ENCODE measurements around the gene BRAF.

BRAF gene

DNA sequence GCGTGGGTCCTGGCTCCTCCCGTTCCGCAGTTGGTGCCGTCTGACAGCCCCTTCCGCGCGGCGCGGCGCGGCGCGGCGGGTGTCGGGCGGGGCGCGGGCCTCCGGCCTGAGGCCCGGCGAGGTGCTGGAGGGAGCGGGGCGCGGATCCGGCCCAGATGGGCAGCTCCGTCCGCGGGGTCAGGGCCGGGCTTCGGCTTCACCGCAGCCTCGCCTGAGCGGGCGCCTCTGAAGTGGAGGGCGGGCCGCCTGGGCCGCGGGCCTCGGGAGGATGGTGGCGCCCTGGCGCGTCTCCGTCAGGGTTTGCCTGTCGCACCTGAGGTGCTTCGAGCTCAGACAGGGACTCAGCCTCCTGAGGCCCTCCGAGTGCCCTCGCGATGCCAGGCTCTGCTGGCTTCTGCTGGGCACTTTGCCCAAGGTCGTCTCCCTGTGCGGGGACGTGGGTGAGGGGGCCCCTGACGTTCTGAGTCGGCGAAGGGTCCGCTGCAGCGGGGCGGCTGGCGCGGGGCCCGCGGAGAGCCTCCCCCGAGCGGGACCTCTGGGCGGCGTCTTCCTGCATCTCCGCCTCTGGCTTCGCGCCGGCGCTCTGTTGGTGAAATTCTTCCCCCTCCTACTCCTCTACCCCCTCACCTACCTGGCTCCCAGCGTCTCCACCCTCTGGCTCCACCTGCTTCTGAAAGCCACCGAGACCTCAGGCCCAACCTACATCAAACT lies 251.5 kb downstream of the BRAF start (continued):
- TF ChIP-seq, protein P1, sequence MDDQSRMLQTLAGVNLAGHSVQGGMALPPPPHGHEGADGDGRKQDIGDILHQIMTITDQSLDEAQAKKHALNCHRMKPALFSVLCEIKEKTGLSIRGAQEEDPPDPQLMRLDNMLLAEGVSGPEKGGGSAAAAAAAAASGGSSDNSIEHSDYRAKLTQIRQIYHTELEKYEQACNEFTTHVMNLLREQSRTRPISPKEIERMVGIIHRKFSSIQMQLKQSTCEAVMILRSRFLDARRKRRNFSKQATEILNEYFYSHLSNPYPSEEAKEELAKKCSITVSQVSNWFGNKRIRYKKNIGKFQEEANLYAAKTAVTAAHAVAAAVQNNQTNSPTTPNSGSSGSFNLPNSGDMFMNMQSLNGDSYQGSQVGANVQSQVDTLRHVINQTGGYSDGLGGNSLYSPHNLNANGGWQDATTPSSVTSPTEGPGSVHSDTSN (CRISPR knock-in tag; IDR thresholded peaks at IDR 0.05), result no peak
- TF ChIP-seq, protein P2, sequence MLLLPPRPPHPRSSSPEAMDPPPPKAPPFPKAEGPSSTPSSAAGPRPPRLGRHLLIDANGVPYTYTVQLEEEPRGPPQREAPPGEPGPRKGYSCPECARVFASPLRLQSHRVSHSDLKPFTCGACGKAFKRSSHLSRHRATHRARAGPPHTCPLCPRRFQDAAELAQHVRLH (tag by site-specific recombination; IDR thresholded peaks at IDR 0.05), result peak; percentile 72
- TF ChIP-seq TCF7L2 (IDR thresholded peaks at IDR 0.05; ENCODE audit: borderline replicate concordance, low read depth, low read length), result no peak
- TF ChIP-seq ZNF133 (tag by site-specific recombination; IDR thresholded peaks at IDR 0.05), result no peak
- TF ChIP-seq, protein P3, sequence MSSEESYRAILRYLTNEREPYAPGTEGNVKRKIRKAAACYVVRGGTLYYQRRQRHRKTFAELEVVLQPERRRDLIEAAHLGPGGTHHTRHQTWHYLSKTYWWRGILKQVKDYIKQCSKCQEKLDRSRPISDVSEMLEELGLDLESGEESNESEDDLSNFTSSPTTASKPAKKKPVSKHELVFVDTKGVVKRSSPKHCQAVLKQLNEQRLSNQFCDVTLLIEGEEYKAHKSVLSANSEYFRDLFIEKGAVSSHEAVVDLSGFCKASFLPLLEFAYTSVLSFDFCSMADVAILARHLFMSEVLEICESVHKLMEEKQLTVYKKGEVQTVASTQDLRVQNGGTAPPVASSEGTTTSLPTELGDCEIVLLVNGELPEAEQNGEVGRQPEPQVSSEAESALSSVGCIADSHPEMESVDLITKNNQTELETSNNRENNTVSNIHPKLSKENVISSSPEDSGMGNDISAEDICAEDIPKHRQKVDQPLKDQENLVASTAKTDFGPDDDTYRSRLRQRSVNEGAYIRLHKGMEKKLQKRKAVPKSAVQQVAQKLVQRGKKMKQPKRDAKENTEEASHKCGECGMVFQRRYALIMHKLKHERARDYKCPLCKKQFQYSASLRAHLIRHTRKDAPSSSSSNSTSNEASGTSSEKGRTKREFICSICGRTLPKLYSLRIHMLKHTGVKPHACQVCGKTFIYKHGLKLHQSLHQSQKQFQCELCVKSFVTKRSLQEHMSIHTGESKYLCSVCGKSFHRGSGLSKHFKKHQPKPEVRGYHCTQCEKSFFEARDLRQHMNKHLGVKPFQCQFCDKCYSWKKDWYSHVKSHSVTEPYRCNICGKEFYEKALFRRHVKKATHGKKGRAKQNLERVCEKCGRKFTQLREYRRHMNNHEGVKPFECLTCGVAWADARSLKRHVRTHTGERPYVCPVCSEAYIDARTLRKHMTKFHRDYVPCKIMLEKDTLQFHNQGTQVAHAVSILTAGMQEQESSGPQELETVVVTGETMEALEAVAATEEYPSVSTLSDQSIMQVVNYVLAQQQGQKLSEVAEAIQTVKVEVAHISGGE (tag by site-specific recombination; conservative IDR thresholded peaks at IDR 0.05; ENCODE audit: low read depth), result peak; percentile 48
- no peak for TF ChIP-seq ZNF341 (tag by site-specific recombination; IDR thresholded peaks at IDR 0.05; ENCODE audit: low read depth)
- TF ChIP-seq ZSCAN23 (tag by site-specific recombination; IDR thresholded peaks at IDR 0.05), result no peak
- TF ChIP-seq WT1 (tag by site-specific recombination; IDR thresholded peaks at IDR 0.05), result peak; percentile 36; the same call in 1 of the 2 replicates
- TF ChIP-seq ZNF239 (tag by site-specific recombination; IDR thresholded peaks at IDR 0.05), result no peak
- TF ChIP-seq YY2 (tag by site-specific recombination; IDR thresholded peaks at IDR 0.05), result peak; percentile 68
- TF ChIP-seq, protein P4, sequence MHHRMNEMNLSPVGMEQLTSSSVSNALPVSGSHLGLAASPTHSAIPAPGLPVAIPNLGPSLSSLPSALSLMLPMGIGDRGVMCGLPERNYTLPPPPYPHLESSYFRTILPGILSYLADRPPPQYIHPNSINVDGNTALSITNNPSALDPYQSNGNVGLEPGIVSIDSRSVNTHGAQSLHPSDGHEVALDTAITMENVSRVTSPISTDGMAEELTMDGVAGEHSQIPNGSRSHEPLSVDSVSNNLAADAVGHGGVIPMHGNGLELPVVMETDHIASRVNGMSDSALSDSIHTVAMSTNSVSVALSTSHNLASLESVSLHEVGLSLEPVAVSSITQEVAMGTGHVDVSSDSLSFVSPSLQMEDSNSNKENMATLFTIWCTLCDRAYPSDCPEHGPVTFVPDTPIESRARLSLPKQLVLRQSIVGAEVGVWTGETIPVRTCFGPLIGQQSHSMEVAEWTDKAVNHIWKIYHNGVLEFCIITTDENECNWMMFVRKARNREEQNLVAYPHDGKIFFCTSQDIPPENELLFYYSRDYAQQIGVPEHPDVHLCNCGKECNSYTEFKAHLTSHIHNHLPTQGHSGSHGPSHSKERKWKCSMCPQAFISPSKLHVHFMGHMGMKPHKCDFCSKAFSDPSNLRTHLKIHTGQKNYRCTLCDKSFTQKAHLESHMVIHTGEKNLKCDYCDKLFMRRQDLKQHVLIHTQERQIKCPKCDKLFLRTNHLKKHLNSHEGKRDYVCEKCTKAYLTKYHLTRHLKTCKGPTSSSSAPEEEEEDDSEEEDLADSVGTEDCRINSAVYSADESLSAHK (tag by site-specific recombination; IDR thresholded peaks at IDR 0.05), result peak; percentile 22; the same call in 1 of the 2 replicates
- no peak for TF ChIP-seq ZNF623 (tag by site-specific recombination; IDR thresholded peaks at IDR 0.05)
- peak; percentile 73 for TF ChIP-seq ZEB2 (tag by site-specific recombination; IDR thresholded peaks at IDR 0.05)
- no peak for TF ChIP-seq OVOL3 (tag by site-specific recombination; IDR thresholded peaks at IDR 0.05)
- no peak for TF ChIP-seq ZNF211 (tag by site-specific recombination; IDR thresholded peaks at IDR 0.05; ENCODE audit: low read depth)
- TF ChIP-seq ZNF121 (tag by site-specific recombination; IDR thresholded peaks at IDR 0.05), result no peak
- TF ChIP-seq ZNF747 (tag by site-specific recombination; IDR thresholded peaks at IDR 0.05), result no peak
- peak; percentile 84; the same call in 1 of the 2 replicates for TF ChIP-seq ZNF501 (tag by site-specific recombination; IDR thresholded peaks at IDR 0.05)
- no peak for TF ChIP-seq RBAK (tag by site-specific recombination; IDR thresholded peaks at IDR 0.05)
- TF ChIP-seq ZNF792 (tag by site-specific recombination; IDR thresholded peaks at IDR 0.05), result 0 out of 2 replicates have a peak, but pooled peaks have one; percentile 48
- TF ChIP-seq HOXA7 (CRISPR knock-in tag; IDR thresholded peaks at IDR 0.05; ENCODE audit: borderline replicate concordance), result no peak
- no peak for TF ChIP-seq ZNF530 (tag by site-specific recombination; IDR thresholded peaks at IDR 0.05; ENCODE audit: low read depth)
- TF ChIP-seq ZNF221 (tag by site-specific recombination; IDR thresholded peaks at IDR 0.05; ENCODE audit: borderline replicate concordance), result no peak
- TF ChIP-seq, protein P5, sequence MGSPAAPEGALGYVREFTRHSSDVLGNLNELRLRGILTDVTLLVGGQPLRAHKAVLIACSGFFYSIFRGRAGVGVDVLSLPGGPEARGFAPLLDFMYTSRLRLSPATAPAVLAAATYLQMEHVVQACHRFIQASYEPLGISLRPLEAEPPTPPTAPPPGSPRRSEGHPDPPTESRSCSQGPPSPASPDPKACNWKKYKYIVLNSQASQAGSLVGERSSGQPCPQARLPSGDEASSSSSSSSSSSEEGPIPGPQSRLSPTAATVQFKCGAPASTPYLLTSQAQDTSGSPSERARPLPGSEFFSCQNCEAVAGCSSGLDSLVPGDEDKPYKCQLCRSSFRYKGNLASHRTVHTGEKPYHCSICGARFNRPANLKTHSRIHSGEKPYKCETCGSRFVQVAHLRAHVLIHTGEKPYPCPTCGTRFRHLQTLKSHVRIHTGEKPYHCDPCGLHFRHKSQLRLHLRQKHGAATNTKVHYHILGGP (tag by site-specific recombination; IDR thresholded peaks at IDR 0.05), result no peak
- TF ChIP-seq FEZF1 (tag by site-specific recombination; IDR thresholded peaks at IDR 0.05), result no peak
- TF ChIP-seq KLF7 (tag by site-specific recombination; IDR thresholded peaks at IDR 0.05; ENCODE audit: borderline replicate concordance), result no peak

Data from HEK293 (cell line).